ENCODE measurements around the gene LRRC7.

LRRC7 gene

DNA sequence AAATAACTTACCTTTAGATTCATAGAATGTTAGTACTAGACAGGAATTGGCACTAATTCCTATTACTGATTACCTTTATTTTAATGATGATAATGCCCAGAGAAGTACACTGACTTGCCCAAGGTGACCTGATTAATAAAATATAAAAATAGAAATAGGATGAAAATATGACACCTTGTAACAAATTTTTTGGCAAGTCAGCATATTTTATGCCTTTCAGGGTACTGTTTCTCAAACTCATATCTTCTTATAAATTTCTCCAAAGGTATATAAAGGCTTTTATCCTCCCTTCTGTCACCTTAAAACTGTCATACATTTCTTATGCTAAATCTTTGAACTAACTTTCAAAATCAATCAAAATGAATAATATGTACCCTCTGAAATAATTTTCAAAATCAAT is 466.2 kb downstream of the LRRC7 start:
- Histone ChIP-seq H3K27ac (replicated peaks; ENCODE audit: low read length) (no peak overlapping the region), H2AK5ac (ENCODE audit: low read depth, low read length) (no peak overlapping the region), H3K36me3 (replicated peaks in 1 of 2; ENCODE audit: control insufficient read depth in 2 of 2, insufficient read depth in 2 of 2, low read length in 2 of 2) (no peaks in the 10 kb centered on the region), H3K18ac (ENCODE audit: low read length) (no peak overlapping the region), H3K4ac (ENCODE audit: low read length) (no peak overlapping the region), H2AFZ (ENCODE audit: low read length) (no peak overlapping the region), H3K4me2 (ENCODE audit: insufficient read depth, low read length, poor library complexity, severe bottlenecking) (no peak overlapping the region), H3K4me1 (ENCODE audit: control insufficient read depth in 2 of 2, insufficient read depth in 1 of 2, low read depth in 1 of 2, low read length in 2 of 2) (peaks cover 0 to 1% of the 10 kb centered on the region in 2 donors), H3K4me3 (ENCODE audit: low read length in 2 of 2) (no peak overlapping the region), H4K8ac (ENCODE audit: low read depth, low read length) (no peak overlapping the region), H2BK12ac (ENCODE audit: low read length) (no peak overlapping the region), H2BK15ac (ENCODE audit: low read length) (no peak overlapping the region), H4K91ac (ENCODE audit: low read depth, low read length, poor library complexity) (no peak overlapping the region), H3K79me1 (ENCODE audit: low read depth, low read length) (no peaks in the 10 kb centered on the region), H3K14ac (ENCODE audit: low read length) (no peak overlapping the region), H2BK5ac (ENCODE audit: low read length) (no peak overlapping the region), H3K23ac (ENCODE audit: low read depth, low read length, poor library complexity) (no peak overlapping the region), H3K27me3 (ENCODE audit: control insufficient read depth in 3 of 3, insufficient read depth in 3 of 3, low read depth in 1 of 3, low read length in 3 of 3) (no peaks in the 10 kb centered on the region), H3K9me3 (replicated peaks in 1 of 2; ENCODE audit: control insufficient read depth in 2 of 2, insufficient read depth in 1 of 2, low read depth in 1 of 2, low read length in 2 of 2) (peaks cover 0 to 2% of the 10 kb centered on the region in 2 donors), H3K9ac (ENCODE audit: low read depth, low read length, poor library complexity) (no peak overlapping the region), H2BK120ac (ENCODE audit: low read depth, low read length) (no peak overlapping the region)
- DNase-seq (ENCODE audit: low spot score): no peak

DNA sequence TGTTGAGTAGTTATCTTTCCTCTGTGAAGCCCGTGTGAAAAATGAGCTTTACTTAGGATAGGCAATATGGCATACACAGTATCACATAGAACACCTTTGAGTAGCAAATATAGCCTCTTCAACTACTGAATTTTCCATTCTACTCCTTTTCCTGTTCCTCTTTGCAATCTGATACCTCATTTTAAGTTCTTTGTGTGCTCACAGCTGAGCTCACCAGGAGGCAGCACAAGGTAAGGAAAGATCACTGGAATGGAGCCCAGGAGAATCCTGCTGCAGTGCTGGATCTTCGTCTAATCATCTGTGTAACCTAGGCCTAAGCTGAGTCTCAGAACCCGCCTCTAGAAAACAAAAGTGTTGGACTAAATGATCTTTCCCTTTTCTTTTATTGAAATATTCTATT is 466.7 kb downstream of the LRRC7 start:
- Histone ChIP-seq H3K4me3 (ENCODE audit: low read length in 2 of 2) (no peak overlapping the region), H2AK5ac (ENCODE audit: low read depth, low read length) (no peak overlapping the region), H4K8ac (ENCODE audit: low read depth, low read length) (no peak overlapping the region), H3K23ac (ENCODE audit: low read depth, low read length, poor library complexity) (no peak overlapping the region), H3K27me3 (ENCODE audit: control insufficient read depth in 3 of 3, insufficient read depth in 3 of 3, low read depth in 1 of 3, low read length in 3 of 3) (no peaks in the 10 kb centered on the region), H3K9ac (ENCODE audit: low read depth, low read length, poor library complexity) (no peak overlapping the region), H2BK5ac (ENCODE audit: low read length) (no peak overlapping the region), H3K18ac (ENCODE audit: low read length) (no peak overlapping the region), H3K79me1 (ENCODE audit: low read depth, low read length) (no peaks in the 10 kb centered on the region), H3K4me1 (ENCODE audit: control insufficient read depth in 2 of 2, insufficient read depth in 1 of 2, low read depth in 1 of 2, low read length in 2 of 2) (peaks cover 0 to 1% of the 10 kb centered on the region in 2 donors), H2BK120ac (ENCODE audit: low read depth, low read length) (no peak overlapping the region), H4K91ac (ENCODE audit: low read depth, low read length, poor library complexity) (no peak overlapping the region), H3K14ac (ENCODE audit: low read length) (no peak overlapping the region), H3K4me2 (ENCODE audit: insufficient read depth, low read length, poor library complexity, severe bottlenecking) (no peak overlapping the region), H2AFZ (ENCODE audit: low read length) (peak overlapping the region; percentile 21), H3K9me3 (replicated peaks in 1 of 2; ENCODE audit: control insufficient read depth in 2 of 2, insufficient read depth in 1 of 2, low read depth in 1 of 2, low read length in 2 of 2) (peaks cover 0 to 2% of the 10 kb centered on the region in 2 donors), H3K4ac (ENCODE audit: low read length) (no peak overlapping the region), H2BK12ac (ENCODE audit: low read length) (no peak overlapping the region), H3K36me3 (replicated peaks in 1 of 2; ENCODE audit: control insufficient read depth in 2 of 2, insufficient read depth in 2 of 2, low read length in 2 of 2) (no peaks in the 10 kb centered on the region), H2BK15ac (ENCODE audit: low read length) (no peak overlapping the region), H3K27ac (replicated peaks; ENCODE audit: low read length) (no peak overlapping the region)
- peak; percentile 31 for DNase-seq (ENCODE audit: low spot score)
- WGBS, 2 donors (ENCODE audit: extremely low coverage in 2 of 2, insufficient read length in 2 of 2, insufficient replicate concordance in 1 of 2): no CpG with 5 or more reads among the region's 3 CpGs

DNA sequence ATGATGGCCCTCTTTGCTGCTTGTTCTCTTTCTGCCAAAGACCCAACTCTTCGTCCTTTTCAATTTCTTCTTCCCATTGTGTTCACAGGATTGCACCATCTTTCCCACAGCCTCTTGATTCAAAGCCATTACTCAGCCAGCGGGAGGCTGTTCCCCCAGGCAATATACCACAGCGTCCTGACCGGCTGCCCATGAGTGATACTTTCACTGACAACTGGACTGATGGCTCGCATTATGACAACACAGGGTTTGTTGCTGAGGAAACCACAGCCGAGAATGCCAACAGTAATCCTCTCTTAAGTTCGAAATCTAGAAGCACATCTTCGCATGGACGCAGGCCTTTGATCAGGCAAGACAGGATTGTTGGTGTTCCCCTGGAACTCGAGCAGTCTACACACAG is 470.3 kb downstream of the LRRC7 start:
- H3K27me3 ChIP-seq (ENCODE audit: control insufficient read depth in 3 of 3, insufficient read depth in 3 of 3, low read depth in 1 of 3, low read length in 3 of 3): no peaks in the 10 kb centered on the region
- no peak overlapping the region for H2AK5ac ChIP-seq (ENCODE audit: low read depth, low read length)
- H3K27ac ChIP-seq (replicated peaks; ENCODE audit: low read length): no peak overlapping the region
- no peak overlapping the region for H3K18ac ChIP-seq (ENCODE audit: low read length)
- H4K8ac ChIP-seq (ENCODE audit: low read depth, low read length): no peak overlapping the region
- no CpG with 5 or more reads among the region's 10 CpGs for WGBS, 2 donors (ENCODE audit: extremely low coverage in 2 of 2, insufficient read length in 2 of 2, insufficient replicate concordance in 1 of 2)
- no peak for DNase-seq (ENCODE audit: low spot score)
- H3K4me3 ChIP-seq (ENCODE audit: low read length in 2 of 2): no peak overlapping the region
- H4K91ac ChIP-seq (ENCODE audit: low read depth, low read length, poor library complexity): peak overlapping the region; percentile 26
- no peaks in the 10 kb centered on the region for H3K79me1 ChIP-seq (ENCODE audit: low read depth, low read length)
- H3K4me1 ChIP-seq (ENCODE audit: control insufficient read depth in 2 of 2, insufficient read depth in 1 of 2, low read depth in 1 of 2, low read length in 2 of 2): peaks cover 0 to 1% of the 10 kb centered on the region in 2 donors
- H2BK15ac ChIP-seq (ENCODE audit: low read length): no peak overlapping the region
- H3K14ac ChIP-seq (ENCODE audit: low read length): no peak overlapping the region
- H3K9ac ChIP-seq (ENCODE audit: low read depth, low read length, poor library complexity): no peak overlapping the region
- no peak overlapping the region for H3K4ac ChIP-seq (ENCODE audit: low read length)
- H3K23ac ChIP-seq (ENCODE audit: low read depth, low read length, poor library complexity): no peak overlapping the region
- H3K4me2 ChIP-seq (ENCODE audit: insufficient read depth, low read length, poor library complexity, severe bottlenecking): no peak overlapping the region
- H2BK5ac ChIP-seq (ENCODE audit: low read length): no peak overlapping the region
- H2BK120ac ChIP-seq (ENCODE audit: low read depth, low read length): no peak overlapping the region
- H3K9me3 ChIP-seq (replicated peaks in 1 of 2; ENCODE audit: control insufficient read depth in 2 of 2, insufficient read depth in 1 of 2, low read depth in 1 of 2, low read length in 2 of 2): peaks cover 0 to 2% of the 10 kb centered on the region in 2 donors
- no peak overlapping the region for H2AFZ ChIP-seq (ENCODE audit: low read length)
- H2BK12ac ChIP-seq (ENCODE audit: low read length): no peak overlapping the region
- H3K36me3 ChIP-seq (replicated peaks in 1 of 2; ENCODE audit: control insufficient read depth in 2 of 2, insufficient read depth in 2 of 2, low read length in 2 of 2): no peaks in the 10 kb centered on the region

DNA sequence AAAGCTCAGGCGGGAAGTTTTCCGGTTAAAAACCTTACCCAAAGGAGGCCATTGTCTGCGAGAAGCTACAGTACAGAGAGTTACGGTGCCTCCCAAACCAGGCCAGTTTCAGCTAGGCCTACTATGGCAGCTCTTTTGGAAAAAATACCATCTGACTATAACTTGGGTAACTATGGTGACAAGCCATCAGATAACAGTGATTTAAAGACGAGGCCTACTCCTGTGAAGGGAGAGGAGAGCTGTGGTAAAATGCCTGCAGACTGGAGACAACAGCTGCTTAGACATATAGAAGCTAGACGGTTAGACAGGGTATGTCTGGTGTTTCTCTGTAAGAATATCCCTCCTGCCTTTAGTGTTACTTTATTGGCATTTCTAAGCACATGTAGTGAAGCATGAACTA is 471.8 kb downstream of the LRRC7 start:
- no peaks in the 10 kb centered on the region for H3K79me1 ChIP-seq (ENCODE audit: low read depth, low read length)
- H3K9ac ChIP-seq (ENCODE audit: low read depth, low read length, poor library complexity): no peak overlapping the region
- H4K8ac ChIP-seq (ENCODE audit: low read depth, low read length): no peak overlapping the region
- no peak overlapping the region for H2AK5ac ChIP-seq (ENCODE audit: low read depth, low read length)
- H3K36me3 ChIP-seq (replicated peaks in 1 of 2; ENCODE audit: control insufficient read depth in 2 of 2, insufficient read depth in 2 of 2, low read length in 2 of 2): no peaks in the 10 kb centered on the region
- H2BK15ac ChIP-seq (ENCODE audit: low read length): no peak overlapping the region
- H3K23ac ChIP-seq (ENCODE audit: low read depth, low read length, poor library complexity): no peak overlapping the region
- no CpG with 5 or more reads among the region's 6 CpGs for WGBS, 2 donors (ENCODE audit: extremely low coverage in 2 of 2, insufficient read length in 2 of 2, insufficient replicate concordance in 1 of 2)
- H4K91ac ChIP-seq (ENCODE audit: low read depth, low read length, poor library complexity): no peak overlapping the region
- H3K4me3 ChIP-seq (ENCODE audit: low read length in 2 of 2): no peak overlapping the region
- no peak overlapping the region for H2BK120ac ChIP-seq (ENCODE audit: low read depth, low read length)
- H2AFZ ChIP-seq (ENCODE audit: low read length): peak overlapping the region; percentile 61
- no peak overlapping the region for H3K4ac ChIP-seq (ENCODE audit: low read length)
- no peak for DNase-seq (ENCODE audit: low spot score)
- H3K27ac ChIP-seq (replicated peaks; ENCODE audit: low read length): no peak overlapping the region
- no peaks in the 10 kb centered on the region for H3K27me3 ChIP-seq (ENCODE audit: control insufficient read depth in 3 of 3, insufficient read depth in 3 of 3, low read depth in 1 of 3, low read length in 3 of 3)
- no peak overlapping the region for H3K18ac ChIP-seq (ENCODE audit: low read length)
- peaks cover 0 to 2% of the 10 kb centered on the region in 2 donors for H3K9me3 ChIP-seq (replicated peaks in 1 of 2; ENCODE audit: control insufficient read depth in 2 of 2, insufficient read depth in 1 of 2, low read depth in 1 of 2, low read length in 2 of 2)
- H3K4me1 ChIP-seq (ENCODE audit: control insufficient read depth in 2 of 2, insufficient read depth in 1 of 2, low read depth in 1 of 2, low read length in 2 of 2): no peaks in the 10 kb centered on the region
- no peak overlapping the region for H3K14ac ChIP-seq (ENCODE audit: low read length)
- H2BK5ac ChIP-seq (ENCODE audit: low read length): no peak overlapping the region
- no peak overlapping the region for H3K4me2 ChIP-seq (ENCODE audit: insufficient read depth, low read length, poor library complexity, severe bottlenecking)
- no peak overlapping the region for H2BK12ac ChIP-seq (ENCODE audit: low read length)

Measured in neuronal stem cell (in vitro differentiated cells).